ENCODE measurements around the gene OR10G8.

OR10G8 gene

GRCh38 chr11:124072147-124072546 is 45.5 kb downstream of the OR10G8 start (continued):
- no peak for TF ChIP-seq ZBTB1 (tag by site-specific recombination; IDR thresholded peaks at IDR 0.05)

GRCh38 chr11:124074554-124074953 is 48.0 kb downstream of the OR10G8 start:
- Histone ChIP-seq H3K4me1 (ENCODE audit: control insufficient read depth, insufficient read depth, low read length) (no peaks in the 10 kb centered on the region), H3K27ac (ENCODE audit: extremely low read depth, low read depth, low read length) (no peak overlapping the region), H3K36me3 (ENCODE audit: control insufficient read depth in 2 of 2, insufficient read depth in 1 of 2, low read length in 2 of 2) (no peaks in the 10 kb centered on the region), H3K9me3 (ENCODE audit: control insufficient read depth, insufficient read depth, low read depth, low read length) (no peaks in the 10 kb centered on the region), H3K4me3 (ENCODE audit: low read depth, low read length) (no peak overlapping the region)
- ChIA-PET POLR2A (interaction anchor here (0.6 kb wide), 1 partner anchor 723 kb away, joined by 3 read pairs; no protein-coding TSS in a partner anchor), CTCF (no interaction called here)
- TF ChIP-seq ZNF221 (tag by site-specific recombination; IDR thresholded peaks at IDR 0.05; ENCODE audit: borderline replicate concordance) = no peak
- no peak for TF ChIP-seq ZFP37 (tag by site-specific recombination; IDR thresholded peaks at IDR 0.05)
- TF ChIP-seq ZNF23 (tag by site-specific recombination; IDR thresholded peaks at IDR 0.05; ENCODE audit: borderline replicate concordance) = no peak

- Histone ChIP-seq H3K4me1 (ENCODE audit: control insufficient read depth, insufficient read depth, low read length) (no peaks in the 10 kb centered on the region), H3K27ac (ENCODE audit: extremely low read depth, low read depth, low read length) (no peak overlapping the region), H3K36me3 (ENCODE audit: control insufficient read depth in 2 of 2, insufficient read depth in 1 of 2, low read length in 2 of 2) (no peaks in the 10 kb centered on the region), H3K4me3 (ENCODE audit: low read depth, low read length) (no peak overlapping the region), H3K9me3 (ENCODE audit: control insufficient read depth, insufficient read depth, low read depth, low read length) (no peaks in the 10 kb centered on the region)
- POLR2A ChIA-PET = interaction anchor here (1.1 kb wide), 1 partner anchor 40 kb away, joined by 3 read pairs; the partner anchor contains the start of gene VWA5A
- TF ChIP-seq ZNF624 (tag by site-specific recombination; IDR thresholded peaks at IDR 0.05) (no peak), ZEB2 (tag by site-specific recombination; IDR thresholded peaks at IDR 0.05) (no peak), YY2 (tag by site-specific recombination; IDR thresholded peaks at IDR 0.05) (no peak), OVOL3 (tag by site-specific recombination; IDR thresholded peaks at IDR 0.05) (no peak), ZNF558 (tag by site-specific recombination; IDR thresholded peaks at IDR 0.05) (no peak), HOXC10 (CRISPR knock-in tag; IDR thresholded peaks at IDR 0.05) (no peak), PRDM10 (tag by site-specific recombination; IDR thresholded peaks at IDR 0.05) (no peak), ZSCAN4 (tag by site-specific recombination; IDR thresholded peaks at IDR 0.05) (no peak), ZNF214 (tag by site-specific recombination; IDR thresholded peaks at IDR 0.05; ENCODE audit: borderline replicate concordance) (no peak), ZFP69B (tag by site-specific recombination; IDR thresholded peaks at IDR 0.05) (no peak), ZNF529 (tag by site-specific recombination; IDR thresholded peaks at IDR 0.05; ENCODE audit: insufficient replicate concordance) (no peak), ZNF76 (tag by site-specific recombination; IDR thresholded peaks at IDR 0.05; ENCODE audit: borderline replicate concordance, low read depth) (no peak), ZBTB48 (tag by site-specific recombination; IDR thresholded peaks at IDR 0.05) (no peak), ZNF362 (tag by site-specific recombination; IDR thresholded peaks at IDR 0.05) (no peak), ZNF660 (tag by site-specific recombination; IDR thresholded peaks at IDR 0.05) (no peak), ZBTB1 (tag by site-specific recombination; IDR thresholded peaks at IDR 0.05) (no peak), ZFP3 (tag by site-specific recombination; IDR thresholded peaks at IDR 0.05; ENCODE audit: low read depth) (no peak)
- CTCF ChIA-PET = interaction anchor here (1.0 to 1.1 kb wide), 2 partner anchors 121 to 327 kb away, joined by 3 to 4 read pairs; no protein-coding TSS in a partner anchor
Observed at GRCh38 chr11:124075492-124075840, 48.9 kb downstream of the OR10G8 start.

Data from HEK293 (cell line).